A549 (cell line): ENCODE measurements around the gene NUCKS1.

ENCODE experiments used
- CBX2 ChIP-seq: fragments of 200-600 bp; sonication (generic); IDR thresholded peaks from 2 replicates; pipeline ENCODE4 v1.6.1; 2016; ENCODE audit warnings: low read depth, mild to moderate bottlenecking, borderline replicate concordance
- EP300 ChIP-seq, 2 experiments: fragments of >200 bp; sonication (Bioruptor Twin); formaldehyde crosslinking; IDR thresholded peaks; 2 replicates in 1 of 2; 3 replicates in 1 of 2; pipeline ENCODE4 v1.6.1; 2016 to 2017
- JUN ChIP-seq, 2 experiments: fragments of >200 bp; sonication (Bioruptor Twin); formaldehyde crosslinking; IDR thresholded peaks; 2 replicates in 1 of 2; 3 replicates in 1 of 2; pipeline ENCODE4 v1.6.1; 2016 to 2017
- MAX ChIP-seq: IDR thresholded peaks from 2 replicates; pipeline ENCODE4 v1.6.1; 2012
- MYC ChIP-seq: IDR thresholded peaks from 2 replicates; pipeline ENCODE4 v1.6.1; 2012; ENCODE audit warnings: mild to moderate bottlenecking, inconsistent platforms, low read length, improper control_type of control experiment, borderline replicate concordance
- POLR2A ChIP-seq: IDR thresholded peaks from 2 replicates; pipeline ENCODE4 v1.6.1; 2012; ENCODE audit warnings: mild to moderate bottlenecking, low read length
- TF ChIP-seq, protein P1 (sequence below): fragments of >200 bp; sonication (Bioruptor Twin); formaldehyde crosslinking; IDR thresholded peaks from 3 replicates; pipeline ENCODE4 v1.5.1; 2016
- TF ChIP-seq, protein P2 (sequence below): fragments of 150-350 bp; IDR thresholded peaks from 2 replicates; pipeline ENCODE4 v1.6.1; 2014; ENCODE audit warnings: low read depth, mild to moderate bottlenecking, low read length

GRCh38 chr1:205744403-205744802 lies 5.6 kb downstream of the NUCKS1 start:
- TF ChIP-seq MYC (no peak), JUN (IDR thresholded peaks at IDR 0.05) (no peak), CBX2 (no peak), MAX (no peak), EP300 (IDR thresholded peaks at IDR 0.05) (no peak), POLR2A (no peak)
- TF ChIP-seq, protein P1, sequence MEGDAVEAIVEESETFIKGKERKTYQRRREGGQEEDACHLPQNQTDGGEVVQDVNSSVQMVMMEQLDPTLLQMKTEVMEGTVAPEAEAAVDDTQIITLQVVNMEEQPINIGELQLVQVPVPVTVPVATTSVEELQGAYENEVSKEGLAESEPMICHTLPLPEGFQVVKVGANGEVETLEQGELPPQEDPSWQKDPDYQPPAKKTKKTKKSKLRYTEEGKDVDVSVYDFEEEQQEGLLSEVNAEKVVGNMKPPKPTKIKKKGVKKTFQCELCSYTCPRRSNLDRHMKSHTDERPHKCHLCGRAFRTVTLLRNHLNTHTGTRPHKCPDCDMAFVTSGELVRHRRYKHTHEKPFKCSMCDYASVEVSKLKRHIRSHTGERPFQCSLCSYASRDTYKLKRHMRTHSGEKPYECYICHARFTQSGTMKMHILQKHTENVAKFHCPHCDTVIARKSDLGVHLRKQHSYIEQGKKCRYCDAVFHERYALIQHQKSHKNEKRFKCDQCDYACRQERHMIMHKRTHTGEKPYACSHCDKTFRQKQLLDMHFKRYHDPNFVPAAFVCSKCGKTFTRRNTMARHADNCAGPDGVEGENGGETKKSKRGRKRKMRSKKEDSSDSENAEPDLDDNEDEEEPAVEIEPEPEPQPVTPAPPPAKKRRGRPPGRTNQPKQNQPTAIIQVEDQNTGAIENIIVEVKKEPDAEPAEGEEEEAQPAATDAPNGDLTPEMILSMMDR: no peak
- TF ChIP-seq, protein P2, sequence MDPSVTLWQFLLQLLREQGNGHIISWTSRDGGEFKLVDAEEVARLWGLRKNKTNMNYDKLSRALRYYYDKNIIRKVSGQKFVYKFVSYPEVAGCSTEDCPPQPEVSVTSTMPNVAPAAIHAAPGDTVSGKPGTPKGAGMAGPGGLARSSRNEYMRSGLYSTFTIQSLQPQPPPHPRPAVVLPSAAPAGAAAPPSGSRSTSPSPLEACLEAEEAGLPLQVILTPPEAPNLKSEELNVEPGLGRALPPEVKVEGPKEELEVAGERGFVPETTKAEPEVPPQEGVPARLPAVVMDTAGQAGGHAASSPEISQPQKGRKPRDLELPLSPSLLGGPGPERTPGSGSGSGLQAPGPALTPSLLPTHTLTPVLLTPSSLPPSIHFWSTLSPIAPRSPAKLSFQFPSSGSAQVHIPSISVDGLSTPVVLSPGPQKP: no peak
